IPS-18c (cell line): ENCODE data around the gene SREBF1.

Source experiments
- H3K4me3 ChIP-seq: 2 replicates; pipeline ENCODE4 v1.7.0; 2013; ENCODE audit warnings: low read depth, mild to moderate bottlenecking, low read length, moderate library complexity; ENCODE audit not compliant: insufficient read depth
- H3K9me3 ChIP-seq: one replicate; pipeline ENCODE4 v1.6.1; 2013; ENCODE audit warnings: mild to moderate bottlenecking, low read length, moderate library complexity; ENCODE audit not compliant: control insufficient read depth, insufficient read depth

SREBF1 gene

DNA sequence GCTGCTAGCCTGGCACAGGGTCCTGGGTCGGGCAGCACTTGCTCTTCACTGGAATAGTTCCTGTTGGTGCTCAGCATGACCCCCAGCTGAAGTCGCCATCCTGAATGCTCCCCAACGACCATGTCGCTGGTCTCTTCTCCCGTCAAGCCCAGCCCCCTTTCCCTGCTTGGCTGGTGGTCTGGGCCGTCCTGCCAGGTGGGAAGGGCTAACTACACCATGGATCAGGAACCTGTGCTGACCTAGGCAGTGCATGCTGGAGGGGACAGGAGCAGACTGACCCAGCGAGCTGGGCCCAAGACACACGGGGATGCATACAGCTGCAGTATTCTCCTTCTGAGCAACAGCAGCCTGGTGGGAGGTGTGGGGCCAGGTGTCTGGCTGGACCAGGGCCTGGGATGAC lies 9.2 kb upstream of the SREBF1 start:
- Histone ChIP-seq H3K4me3 (no peak overlapping the region), H3K9me3 (no peaks in the 10 kb centered on the region)

DNA sequence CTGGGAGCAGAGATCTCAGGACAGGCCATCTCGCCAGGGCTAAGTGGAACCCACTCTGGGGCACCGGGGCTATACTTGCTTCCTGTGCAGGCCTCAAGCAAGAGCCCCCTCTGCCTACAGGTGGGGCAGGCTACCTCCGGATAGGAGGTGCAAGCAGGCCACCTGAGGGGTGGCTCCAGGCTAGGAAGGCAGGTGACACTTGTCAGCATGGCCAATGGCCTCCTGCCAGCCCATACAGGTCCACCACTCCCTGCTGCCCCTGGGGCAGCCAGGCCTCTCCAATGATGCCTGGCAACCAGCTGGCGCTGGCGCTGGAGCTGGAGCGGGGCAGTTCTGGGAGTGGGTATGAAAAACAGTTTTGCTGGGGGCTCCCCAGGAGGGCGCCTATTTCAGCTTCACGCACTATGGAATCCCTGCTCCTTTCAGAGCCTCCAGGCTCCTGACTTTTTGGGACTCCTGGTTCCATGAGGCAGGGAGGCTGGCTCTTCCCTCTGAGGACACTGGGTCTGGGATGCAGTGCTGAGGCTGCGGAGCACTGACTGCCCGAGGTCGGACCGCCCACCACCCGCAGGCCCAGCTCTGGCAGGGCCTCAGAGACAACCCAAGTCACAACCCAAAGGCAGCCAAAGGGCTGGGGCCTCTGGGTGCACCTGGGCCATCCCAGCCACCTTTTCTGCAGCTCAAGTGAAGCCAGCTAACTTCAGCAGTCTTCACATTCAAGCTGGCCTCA lies 8.4 kb upstream of the SREBF1 start:
- no peaks in the 10 kb centered on the region for H3K9me3 ChIP-seq
- H3K4me3 ChIP-seq = no peak overlapping the region

DNA sequence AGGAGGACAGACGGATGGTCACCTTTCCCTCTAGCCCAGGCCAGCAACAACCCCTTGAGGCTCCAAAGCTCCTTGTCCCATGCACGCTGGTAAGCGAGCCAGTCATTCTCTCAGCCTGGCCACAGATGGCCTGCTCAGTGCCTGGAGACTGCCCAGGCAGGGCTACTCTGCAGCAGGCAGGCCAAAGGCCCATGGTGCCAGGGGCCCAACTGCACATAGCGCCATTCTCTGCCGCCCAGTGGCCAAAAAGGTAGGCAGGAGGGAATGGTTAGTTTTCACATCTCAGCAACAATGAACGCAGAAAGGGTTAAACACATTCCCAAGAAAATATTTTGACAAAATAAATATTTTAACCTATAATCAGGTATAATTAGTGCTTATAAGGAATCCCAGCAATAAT lies 7.7 kb upstream of the SREBF1 start:
- H3K9me3 ChIP-seq = no peaks in the 10 kb centered on the region
- H3K4me3 ChIP-seq = no peak overlapping the region

DNA sequence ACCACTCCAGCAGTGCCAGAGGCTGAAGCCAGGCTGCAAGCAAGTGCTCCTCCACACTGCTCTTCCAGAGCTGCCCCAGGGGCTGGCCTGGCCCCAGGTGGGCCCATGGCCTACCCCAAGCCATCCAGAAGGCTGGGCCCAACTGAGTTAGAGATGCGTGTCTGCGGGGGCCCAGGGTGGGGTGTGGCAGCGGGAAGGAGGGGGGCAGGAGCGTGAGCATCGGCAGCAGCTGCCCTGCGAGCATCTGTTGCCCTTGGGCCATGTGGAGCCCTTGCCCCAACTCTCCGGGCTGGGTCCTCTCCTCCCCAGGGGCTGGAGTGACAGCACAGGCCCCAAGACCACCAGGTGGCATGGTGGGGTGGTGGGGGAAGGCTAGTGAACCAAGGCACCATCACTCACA lies 7.3 kb upstream of the SREBF1 start:
- Histone ChIP-seq H3K9me3 (no peaks in the 10 kb centered on the region), H3K4me3 (no peak overlapping the region)

DNA sequence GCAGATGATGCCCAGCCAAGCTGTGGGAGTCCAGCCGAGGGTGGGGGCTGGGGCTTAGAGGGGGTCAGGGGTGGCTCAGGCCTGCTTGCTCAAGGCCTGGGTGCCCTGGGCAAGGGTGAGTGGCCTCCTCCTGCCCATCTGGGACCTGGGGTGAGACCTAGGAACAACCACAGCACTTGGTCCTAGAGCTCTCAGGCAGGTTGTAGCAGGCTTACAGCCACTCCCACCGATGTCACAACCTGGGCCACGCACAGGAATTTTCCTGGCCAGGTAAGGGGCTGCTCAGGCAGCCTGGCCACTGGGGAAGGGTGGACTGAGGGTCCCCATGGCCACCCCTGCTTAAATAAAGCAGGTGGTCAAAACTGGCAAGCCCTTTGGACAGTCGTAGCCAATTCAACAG lies 6.3 kb upstream of the SREBF1 start:
- H3K9me3 ChIP-seq = no peaks in the 10 kb centered on the region
- H3K4me3 ChIP-seq = no peak overlapping the region

DNA sequence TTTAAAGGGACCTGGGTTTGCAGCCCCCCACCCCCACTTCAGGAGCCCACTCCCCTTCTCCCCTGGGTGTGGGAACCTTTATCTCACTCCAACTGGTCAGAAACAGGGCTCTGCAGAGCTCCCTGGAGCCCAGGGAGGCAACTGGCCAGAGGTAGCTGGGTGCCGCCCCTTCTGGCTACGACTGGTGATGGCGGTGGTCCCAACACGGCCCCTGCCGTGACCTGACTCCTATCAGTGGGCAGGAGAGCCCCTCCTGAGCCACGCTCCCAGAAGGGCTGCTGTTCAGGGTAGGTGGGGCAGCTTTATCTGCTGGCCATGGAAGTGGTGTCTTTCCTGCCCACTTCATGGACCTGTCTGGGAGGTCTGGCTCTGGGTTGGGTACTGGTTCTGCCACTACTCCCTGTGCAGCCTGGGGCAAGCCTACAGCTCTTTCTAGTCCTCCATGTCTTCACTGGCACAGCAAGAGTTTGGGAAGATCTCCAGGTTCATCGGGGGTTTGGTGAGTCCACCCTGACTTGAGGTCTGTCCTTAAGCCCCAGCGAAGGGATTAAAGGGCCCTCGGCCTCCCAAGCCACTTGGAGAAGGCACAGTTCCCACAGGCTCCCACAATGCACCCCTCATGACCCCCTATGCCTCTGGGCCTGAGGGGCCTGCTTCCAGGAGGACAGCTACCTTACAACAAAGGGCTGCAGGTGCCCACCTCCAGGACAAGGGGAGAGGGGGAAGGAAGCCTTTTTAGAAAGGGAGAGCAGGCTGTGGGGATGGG lies 5.5 kb upstream of the SREBF1 start:
- Histone ChIP-seq H3K4me3 (no peak overlapping the region), H3K9me3 (no peaks in the 10 kb centered on the region)

DNA sequence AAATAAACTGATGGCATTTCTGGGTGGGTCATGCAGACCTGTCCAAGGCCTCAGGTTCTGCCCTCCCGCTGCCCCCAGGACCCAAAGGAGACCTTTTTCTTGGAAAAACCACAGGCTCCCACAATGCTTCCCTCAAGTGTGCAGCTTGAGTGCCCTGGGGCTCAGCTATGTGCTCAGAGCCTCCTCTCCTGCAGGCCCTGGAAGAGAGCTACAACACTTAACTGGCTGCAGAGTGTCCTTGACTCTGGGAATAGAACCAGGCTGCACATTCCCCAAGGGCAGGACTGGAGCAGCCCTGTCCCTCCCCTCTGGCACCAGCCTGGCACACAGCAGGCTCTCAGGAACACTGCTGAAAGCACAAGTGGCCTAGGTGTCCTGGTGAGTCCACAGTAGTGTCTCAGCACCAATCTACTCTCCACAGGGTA lies 4.8 kb upstream of the SREBF1 start:
- no peaks in the 10 kb centered on the region for H3K9me3 ChIP-seq
- H3K4me3 ChIP-seq = no peak overlapping the region

DNA sequence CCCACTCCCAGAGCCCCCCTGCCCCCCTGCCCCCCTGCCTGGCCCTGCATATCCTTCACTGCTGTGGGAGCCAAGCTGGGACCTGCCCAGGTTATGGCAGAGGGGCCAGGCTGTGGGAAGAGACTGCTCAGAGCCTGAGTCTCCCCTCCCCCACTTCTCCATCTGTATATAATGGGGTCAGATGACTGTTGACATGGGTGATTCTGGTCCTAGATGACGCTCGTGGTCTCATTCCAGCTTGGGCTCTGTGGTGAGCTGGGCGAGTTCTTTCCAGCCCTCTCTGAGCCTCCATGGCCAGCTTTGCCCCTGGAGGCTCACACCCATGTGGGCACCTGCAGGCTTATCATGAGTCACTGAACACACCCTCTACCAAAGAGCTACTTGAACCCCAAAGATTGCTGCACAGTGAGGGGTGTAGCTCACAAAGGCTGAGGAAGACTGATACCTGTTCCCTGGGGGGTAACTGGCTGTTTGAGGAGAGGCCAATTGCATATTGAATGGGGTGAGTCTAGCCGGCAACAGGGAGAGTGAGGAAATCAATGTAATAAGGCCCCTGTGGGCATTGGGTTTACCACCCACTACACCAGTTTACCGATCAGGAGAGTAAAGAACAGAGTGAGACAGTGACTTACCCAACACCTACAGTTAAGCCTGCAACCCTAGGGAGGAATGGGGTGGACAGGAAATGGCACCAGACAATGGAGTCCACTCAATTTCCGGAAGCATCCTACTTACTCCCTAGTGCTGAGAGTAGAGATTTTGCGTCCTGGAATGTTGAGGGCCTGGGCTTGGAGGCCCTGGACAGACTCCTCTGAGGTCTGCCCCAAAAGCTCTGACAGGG lies 4.2 kb upstream of the SREBF1 start:
- Histone ChIP-seq H3K9me3 (no peaks in the 10 kb centered on the region), H3K4me3 (no peak overlapping the region)

DNA sequence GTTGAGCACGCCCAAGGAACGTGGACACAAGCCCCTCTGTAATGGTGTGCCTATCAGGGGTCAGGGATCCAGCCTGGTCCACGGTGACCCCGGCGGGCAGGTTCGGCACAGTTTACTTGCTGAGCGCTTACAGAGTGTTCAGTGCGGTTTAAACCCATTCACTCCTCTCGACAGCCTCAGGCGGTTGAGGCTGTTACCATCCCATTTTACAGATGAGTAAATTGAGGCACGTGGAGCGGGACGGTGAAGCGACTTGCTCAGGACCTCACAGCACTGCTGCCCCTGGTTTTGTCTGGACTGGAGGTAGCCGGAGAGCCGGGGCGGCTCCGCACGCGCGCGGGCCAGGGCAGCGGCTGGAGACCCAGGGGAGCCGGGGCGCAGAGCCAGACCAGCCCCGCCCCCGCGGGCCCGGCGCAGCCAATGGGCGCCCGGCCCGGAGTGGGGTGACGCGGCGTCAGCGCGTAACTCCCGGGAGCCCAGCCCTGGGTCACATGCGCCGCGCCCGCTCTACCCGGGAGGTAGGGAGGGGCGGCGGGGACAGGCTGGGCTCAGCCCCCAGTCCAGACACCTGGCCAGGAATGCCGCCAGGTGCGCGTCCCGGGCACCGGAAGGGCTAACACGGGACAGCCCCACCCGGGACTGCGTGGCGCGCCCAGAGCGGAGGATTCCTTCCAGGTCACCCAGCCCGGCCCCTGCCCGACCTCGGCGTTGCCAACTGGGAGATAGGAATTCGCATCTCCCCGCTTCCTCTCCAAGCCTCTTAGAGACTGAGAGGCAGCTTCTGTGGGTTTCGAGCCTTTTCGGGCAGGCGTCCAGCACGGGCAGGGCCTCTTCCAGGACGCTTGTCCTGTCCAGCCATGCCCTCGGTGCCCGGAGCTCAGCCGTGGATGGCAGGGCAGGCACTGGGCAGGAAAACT lies 3.3 kb upstream of the SREBF1 start:
- Histone ChIP-seq H3K9me3 (no peaks in the 10 kb centered on the region), H3K4me3 (peak overlapping the region; percentile 56)

DNA sequence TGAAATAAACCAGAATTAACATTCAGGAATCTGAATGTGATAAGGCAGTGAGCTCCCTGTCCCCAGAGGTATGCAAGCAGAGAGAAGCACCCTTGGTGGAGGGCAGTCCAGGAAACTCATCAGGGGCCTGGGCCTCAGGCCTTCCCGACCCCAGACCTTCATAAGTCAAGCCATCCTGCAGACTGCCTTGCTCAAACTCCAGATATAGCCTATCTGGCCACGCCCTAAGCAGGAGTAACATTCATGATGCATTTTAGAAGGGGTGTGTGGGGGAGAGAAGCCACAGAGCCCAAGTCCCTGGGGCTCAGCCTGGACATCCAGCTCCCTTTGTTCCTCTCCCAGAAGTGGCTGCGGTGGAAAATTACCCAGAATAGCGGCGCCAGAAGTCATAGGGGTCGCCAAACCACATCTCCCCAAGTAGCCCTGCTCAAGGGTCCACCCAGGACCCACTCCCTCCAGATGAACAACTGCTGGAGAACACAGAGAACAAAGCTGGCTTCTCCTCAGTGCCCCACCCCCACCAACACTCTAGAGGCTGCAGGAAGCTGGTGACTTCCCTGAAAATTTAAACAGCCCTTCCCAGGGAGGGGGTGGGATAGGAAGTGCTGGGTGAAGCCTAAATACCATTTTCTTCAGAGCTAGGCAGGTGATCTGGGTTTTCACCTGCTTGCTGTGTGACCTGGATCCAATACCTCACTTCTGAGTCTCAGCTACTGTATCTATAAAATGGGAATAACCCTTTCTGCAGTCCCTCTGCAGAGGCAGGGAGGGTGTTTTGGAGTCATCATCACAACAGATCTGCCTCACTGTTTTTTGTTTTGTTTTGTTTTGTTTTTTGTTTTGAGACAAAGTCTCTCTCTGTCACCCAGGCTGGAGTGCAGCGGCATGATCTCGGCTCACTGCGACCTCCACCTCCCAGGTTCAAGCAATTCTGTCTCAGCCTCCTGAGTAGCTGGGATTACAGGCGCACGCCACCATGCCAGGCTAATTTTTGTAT lies 1.5 kb upstream of the SREBF1 start:
- Histone ChIP-seq H3K9me3 (no peaks in the 10 kb centered on the region), H3K4me3 (no peak overlapping the region)

DNA sequence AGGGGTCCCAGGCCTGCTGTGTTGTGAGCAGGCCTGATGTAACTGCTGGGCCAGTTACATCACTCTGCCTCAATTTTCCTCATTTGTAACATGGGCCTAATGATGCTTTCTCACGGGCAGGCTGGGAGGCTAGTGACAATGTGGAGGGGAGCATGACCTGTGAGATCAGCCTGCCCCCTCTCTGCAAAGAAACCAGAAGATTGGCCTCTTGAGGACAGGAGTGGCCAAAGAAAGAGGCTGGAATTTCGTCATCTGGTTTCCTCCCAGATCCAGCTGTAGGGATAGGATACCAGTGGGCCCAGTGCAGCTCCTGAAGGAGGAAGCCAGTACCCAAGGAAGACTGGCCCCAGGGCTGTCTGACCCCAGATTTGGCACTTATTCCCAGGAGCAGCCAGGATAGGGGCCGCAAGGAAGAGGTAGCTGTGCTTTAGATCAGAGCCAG lies 615 bp upstream of the SREBF1 start:
- Histone ChIP-seq H3K4me3 (peak overlapping the region; percentile 93), H3K9me3 (no peaks in the 10 kb centered on the region)

DNA sequence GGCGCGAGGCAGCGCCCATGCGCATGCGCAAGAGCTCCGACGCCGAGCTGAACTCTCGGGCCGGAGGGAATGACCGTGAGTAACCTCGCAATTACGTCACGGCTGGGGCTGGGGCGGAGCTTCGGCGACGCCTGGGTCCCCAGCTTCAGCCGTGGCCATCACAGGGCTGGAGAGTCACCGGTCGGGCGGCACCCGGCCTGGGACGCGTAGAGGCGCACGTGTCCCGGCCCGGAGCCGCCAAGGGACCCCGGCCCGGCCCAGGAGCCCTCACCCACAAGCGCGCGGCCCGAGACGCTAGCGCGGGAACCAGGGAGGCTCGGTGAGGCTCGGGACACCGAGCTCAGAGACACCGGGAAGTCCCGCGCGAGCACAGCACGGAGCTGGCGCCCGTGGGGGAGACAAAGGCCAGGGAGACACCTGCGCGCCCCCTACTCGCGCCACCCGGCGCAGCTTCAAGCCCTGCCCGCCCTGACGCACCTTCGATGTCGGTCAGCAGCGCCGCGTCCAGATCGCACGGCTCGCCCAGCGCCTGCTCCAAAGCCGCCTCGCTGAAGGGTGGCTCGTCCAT lies 452 bp downstream of the SREBF1 start:
- Histone ChIP-seq H3K9me3 (no peaks in the 10 kb centered on the region), H3K4me3 (peak overlapping the region; percentile 93)

DNA sequence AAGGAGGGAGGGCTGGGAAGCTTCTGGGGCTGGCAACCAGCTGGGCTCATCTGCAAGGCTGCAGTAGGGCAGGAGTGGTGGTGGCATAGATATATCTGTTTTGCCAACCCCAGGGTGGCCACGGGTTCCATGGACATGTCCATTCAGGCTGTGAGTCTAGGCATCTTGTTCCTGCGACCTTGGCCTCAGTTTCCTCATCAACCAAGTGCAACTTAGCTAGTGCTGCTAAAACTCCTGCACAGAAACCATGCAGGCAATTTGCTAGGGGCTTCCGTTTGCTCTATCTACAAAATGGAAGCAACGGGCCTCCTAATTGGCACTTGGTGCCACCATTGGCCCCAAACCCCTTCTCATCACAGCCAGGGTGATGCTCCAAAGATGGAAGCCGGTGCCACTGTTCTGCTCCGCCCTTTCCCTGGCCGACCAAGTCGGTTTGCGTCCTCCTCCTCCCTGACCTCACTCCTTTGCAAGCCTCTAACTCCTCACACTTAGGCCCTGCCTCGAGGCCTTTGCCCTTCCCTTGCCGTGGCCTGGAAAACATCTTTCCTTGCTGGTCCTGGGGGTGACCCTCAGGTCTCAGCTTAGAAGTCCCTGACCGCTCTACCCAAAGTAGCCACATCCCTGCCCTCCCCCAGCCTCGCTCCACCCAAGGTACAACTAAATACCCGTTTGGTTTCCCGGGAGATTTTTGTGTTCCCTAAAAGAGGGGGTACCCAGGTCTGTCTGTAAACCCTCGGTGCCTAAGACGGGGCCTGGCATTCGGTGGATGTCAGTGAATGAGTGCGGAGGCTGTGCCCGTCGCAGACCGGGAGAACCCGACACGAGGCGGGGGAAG lies 1.2 kb downstream of the SREBF1 start:
- Histone ChIP-seq H3K4me3 (peak overlapping the region; percentile 93), H3K9me3 (no peaks in the 10 kb centered on the region)

DNA sequence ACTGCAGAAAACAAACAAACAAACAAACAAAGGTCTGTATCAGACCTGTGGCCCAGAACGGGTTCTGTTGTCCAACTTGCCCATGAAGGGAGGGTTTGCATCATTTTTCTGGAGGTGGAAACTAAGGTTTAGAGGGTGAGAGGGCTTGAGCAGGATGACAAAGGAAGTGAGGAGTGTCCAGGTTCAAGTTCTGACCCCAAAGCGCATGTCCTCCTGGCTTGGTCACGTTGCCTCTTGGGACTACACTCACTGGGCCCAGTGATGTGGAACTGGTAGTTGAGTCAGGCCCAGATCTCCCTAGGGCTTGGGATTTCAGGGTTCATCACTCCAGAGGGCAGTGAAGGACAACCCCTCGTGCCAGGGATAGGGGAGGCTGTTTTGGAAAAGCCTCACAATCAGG lies 1.8 kb downstream of the SREBF1 start:
- Histone ChIP-seq H3K4me3 (no peak overlapping the region), H3K9me3 (no peaks in the 10 kb centered on the region)
